ENCODE data around the gene DNAAF2. TPM values are rescaled to one million over a fixed set of nuclear protein-coding genes. Genes with fewer than 3 reads are reported as not detected.

Gene DNAAF2
- total and polyA plus RNA-seq, 2 experiments from 2014 or later, result 26.0 to 28.0 TPM

DNA sequence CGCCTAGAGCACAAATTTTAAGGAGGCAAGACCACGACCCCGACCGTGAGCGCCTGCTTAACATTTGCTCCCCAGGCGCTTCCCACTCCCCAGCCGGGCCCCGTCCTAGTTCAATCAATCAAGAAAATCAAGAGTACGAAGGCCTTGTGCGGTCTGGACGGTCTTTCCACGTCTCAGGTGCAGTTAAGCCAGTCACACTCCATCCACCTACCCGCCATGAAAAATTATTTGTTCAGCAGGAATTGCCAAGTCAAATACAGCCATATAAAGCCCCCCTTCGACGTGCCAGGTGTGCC is 36.9 kb downstream of the DNAAF2 start:
- Histone ChIP-seq H3K9me3 (ENCODE audit: low read depth) (no peaks in the 10 kb centered on the region), H3K27ac (peak overlapping the region; percentile 97), H3K4me1 (ENCODE audit: low read depth) (peaks cover 18% of the 10 kb centered on the region), H3K27me3 (no peaks in the 10 kb centered on the region), H3K36me3 (no peaks in the 10 kb centered on the region), H3K4me3 (peak overlapping the region; percentile 61)
- TF ChIP-seq, protein P1, sequence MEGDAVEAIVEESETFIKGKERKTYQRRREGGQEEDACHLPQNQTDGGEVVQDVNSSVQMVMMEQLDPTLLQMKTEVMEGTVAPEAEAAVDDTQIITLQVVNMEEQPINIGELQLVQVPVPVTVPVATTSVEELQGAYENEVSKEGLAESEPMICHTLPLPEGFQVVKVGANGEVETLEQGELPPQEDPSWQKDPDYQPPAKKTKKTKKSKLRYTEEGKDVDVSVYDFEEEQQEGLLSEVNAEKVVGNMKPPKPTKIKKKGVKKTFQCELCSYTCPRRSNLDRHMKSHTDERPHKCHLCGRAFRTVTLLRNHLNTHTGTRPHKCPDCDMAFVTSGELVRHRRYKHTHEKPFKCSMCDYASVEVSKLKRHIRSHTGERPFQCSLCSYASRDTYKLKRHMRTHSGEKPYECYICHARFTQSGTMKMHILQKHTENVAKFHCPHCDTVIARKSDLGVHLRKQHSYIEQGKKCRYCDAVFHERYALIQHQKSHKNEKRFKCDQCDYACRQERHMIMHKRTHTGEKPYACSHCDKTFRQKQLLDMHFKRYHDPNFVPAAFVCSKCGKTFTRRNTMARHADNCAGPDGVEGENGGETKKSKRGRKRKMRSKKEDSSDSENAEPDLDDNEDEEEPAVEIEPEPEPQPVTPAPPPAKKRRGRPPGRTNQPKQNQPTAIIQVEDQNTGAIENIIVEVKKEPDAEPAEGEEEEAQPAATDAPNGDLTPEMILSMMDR (IDR thresholded peaks at IDR 0.05; ENCODE audit: low read depth, low read length), result no peak
- no peak for DNase-seq (ENCODE audit: low read depth in 1 of 2, low spot score in 1 of 2)

DNA sequence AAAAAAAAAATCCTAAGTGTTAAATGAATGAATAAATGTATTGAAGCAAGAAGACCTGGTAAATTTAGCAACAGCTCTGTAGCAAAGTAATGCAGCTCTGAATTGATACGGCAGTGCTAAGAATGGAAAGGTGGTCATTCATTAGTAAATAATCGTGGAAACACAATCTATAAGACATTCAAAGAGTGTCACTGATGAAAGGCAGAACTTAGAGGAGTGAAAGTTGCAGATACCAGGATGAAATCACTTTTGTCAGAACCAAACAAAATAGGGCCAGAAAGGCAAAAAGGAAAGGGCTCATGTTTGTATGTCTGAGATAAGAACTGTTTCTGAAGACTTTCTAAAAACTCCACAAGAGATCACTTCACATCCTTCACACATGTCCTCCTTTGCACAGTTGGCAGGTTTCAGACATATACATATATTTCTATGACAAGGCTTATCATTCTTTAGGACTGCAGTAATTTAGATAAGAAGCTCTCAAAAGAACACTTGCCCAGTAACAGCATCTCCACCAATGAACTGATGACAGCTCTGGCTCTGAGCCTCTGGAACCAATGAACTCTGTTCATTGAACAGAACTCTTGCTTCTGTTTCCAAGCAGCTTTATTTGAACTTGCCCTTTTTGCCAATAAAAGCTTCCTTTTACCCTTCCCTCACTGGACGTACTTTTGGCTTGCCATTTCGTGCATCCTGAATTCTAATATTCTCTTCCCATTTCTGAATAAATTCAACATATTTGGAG is 40.5 kb downstream of the DNAAF2 start:
- peak overlapping the region; percentile 87 for H3K27ac ChIP-seq
- peaks cover 18% of the 10 kb centered on the region for H3K4me1 ChIP-seq (ENCODE audit: low read depth)
- no peaks in the 10 kb centered on the region for H3K9me3 ChIP-seq (ENCODE audit: low read depth)
- TF ChIP-seq, protein P1 (IDR thresholded peaks at IDR 0.05; ENCODE audit: low read depth, low read length), result no peak
- H3K27me3 ChIP-seq, result no peaks in the 10 kb centered on the region
- peak; percentile 79 to 80 for DNase-seq (ENCODE audit: low read depth in 1 of 2, low spot score in 1 of 2)
- no peaks in the 10 kb centered on the region for H3K36me3 ChIP-seq
- no peak overlapping the region for H3K4me3 ChIP-seq

DNA sequence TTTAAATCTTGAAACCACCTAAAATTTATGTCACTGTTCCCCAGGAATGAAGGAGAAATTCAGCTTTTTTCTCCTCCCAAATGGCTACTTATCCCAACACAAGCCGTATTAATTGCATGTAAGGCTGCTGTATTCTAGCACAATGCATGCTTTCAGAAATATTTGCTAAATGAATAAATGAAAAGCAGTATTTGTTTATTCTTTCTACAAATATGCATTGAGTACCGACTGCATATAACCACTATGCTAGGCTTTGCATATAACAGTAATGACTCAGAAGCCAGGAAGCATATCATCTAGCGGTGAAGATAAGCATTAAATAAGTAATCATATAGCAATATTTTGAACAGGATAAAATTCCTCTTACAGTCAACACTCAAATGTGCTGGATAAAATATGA is 42.0 kb downstream of the DNAAF2 start:
- H3K4me3 ChIP-seq, result no peak overlapping the region
- TF ChIP-seq, protein P1 (IDR thresholded peaks at IDR 0.05; ENCODE audit: low read depth, low read length), result no peak
- peak in 1 of 2 donors; percentile 55 for DNase-seq (ENCODE audit: low read depth in 1 of 2, low spot score in 1 of 2)
- no peak overlapping the region for H3K27ac ChIP-seq
- H3K4me1 ChIP-seq (ENCODE audit: low read depth), result peaks cover 18% of the 10 kb centered on the region
- H3K36me3 ChIP-seq, result no peaks in the 10 kb centered on the region
- H3K9me3 ChIP-seq (ENCODE audit: low read depth), result no peaks in the 10 kb centered on the region
- no peaks in the 10 kb centered on the region for H3K27me3 ChIP-seq

DNA sequence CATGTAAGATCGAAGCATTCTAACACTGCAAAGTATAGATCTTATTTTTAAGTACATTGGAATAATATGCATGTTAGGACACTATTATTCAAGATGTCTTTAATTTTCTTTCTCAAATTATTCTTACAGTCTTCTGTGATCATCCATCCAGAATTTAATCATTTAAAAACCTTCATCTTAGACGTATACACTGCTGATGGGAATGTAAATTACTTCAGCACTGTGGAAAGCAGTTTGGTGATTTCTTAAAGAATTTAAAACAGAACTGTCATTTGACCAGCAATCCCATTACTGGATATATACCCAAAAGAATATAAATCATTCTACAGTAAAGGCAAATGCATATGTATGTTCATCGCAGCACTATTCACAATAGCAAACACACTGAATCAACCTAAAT is 45.7 kb downstream of the DNAAF2 start:
- no peaks in the 10 kb centered on the region for H3K27me3 ChIP-seq
- peaks cover 13% of the 10 kb centered on the region for H3K4me1 ChIP-seq (ENCODE audit: low read depth)
- no peak overlapping the region for H3K4me3 ChIP-seq
- no peak for DNase-seq (ENCODE audit: low read depth in 1 of 2, low spot score in 1 of 2)
- H3K27ac ChIP-seq, result no peak overlapping the region
- peaks cover under 1% of the 10 kb centered on the region for H3K36me3 ChIP-seq
- no peaks in the 10 kb centered on the region for H3K9me3 ChIP-seq (ENCODE audit: low read depth)
- TF ChIP-seq, protein P1 (IDR thresholded peaks at IDR 0.05; ENCODE audit: low read depth, low read length), result no peak

DNA sequence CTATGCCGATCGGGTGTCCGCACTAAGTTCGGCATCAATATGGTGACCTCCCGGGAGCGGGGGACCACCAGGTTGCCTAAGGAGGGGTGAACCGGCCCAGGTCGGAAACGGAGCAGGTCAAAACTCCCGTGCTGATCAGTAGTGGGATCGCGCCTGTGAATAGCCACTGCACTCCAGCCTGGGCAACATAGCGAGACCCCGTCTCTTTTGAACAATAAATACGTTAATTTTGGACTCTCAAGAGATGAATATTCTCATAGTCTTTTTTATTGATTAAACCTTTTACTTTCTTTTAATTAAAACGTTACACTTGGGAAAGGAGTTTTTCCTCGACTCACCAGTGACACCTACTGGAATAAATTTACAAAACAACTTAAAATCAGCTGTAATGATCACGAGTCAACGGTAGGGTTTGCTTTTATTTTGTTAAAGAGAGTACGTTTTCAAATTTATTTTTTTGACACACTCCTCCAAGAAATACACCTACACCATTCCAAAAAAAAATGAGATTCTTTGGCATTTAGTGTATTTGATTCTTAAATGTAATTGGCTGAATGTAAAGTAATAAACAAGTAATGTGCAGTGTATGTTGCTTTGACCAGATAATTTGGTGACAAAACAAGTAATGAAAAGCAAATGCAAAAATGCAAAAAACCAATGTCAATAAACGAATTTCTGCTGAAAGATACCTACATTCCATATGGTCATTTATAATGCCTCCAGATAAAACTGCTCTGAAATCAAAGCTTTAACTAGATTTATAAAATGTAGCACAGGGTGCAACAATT is 48.2 kb downstream of the DNAAF2 start:
- H3K4me1 ChIP-seq (ENCODE audit: low read depth), result peaks cover 12% of the 10 kb centered on the region
- peak overlapping the region; percentile 79 for H3K27ac ChIP-seq
- peaks cover 6% of the 10 kb centered on the region for H3K36me3 ChIP-seq
- H3K27me3 ChIP-seq, result no peaks in the 10 kb centered on the region
- TF ChIP-seq, protein P1 (IDR thresholded peaks at IDR 0.05; ENCODE audit: low read depth, low read length), result peak; percentile 73
- DNase-seq (ENCODE audit: low read depth in 1 of 2, low spot score in 1 of 2), result peak; percentile 59 to 82
- H3K4me3 ChIP-seq, result peak overlapping the region; percentile 84
- H3K9me3 ChIP-seq (ENCODE audit: low read depth), result no peaks in the 10 kb centered on the region
